ES-I3 (cell line): Measurements from ENCODE around the gene VWA1.
A peak's percentile ranks its signal among the peaks of the same experiment; 100 is the strongest.
"Not testable (repeated sequence)": the region's sequence is repeated elsewhere in the genome, so short reads cannot be mapped to it uniquely, and the experiment has no call there.

Experiments
- H3K36me3 ChIP-seq: 2 replicates; pipeline ENCODE4 v1.6.1; 2013; ENCODE audit warnings: mild to moderate bottlenecking, low read length, control low read depth, moderate library complexity; ENCODE audit not compliant: insufficient read depth
- H3K4me1 ChIP-seq: 2 replicates; pipeline ENCODE4 v1.6.1; 2013; ENCODE audit warnings: mild to moderate bottlenecking, control low read depth, low read length; ENCODE audit not compliant: insufficient read depth
- H3K9ac ChIP-seq: 2 replicates; pipeline ENCODE4 v1.6.1; 2013; ENCODE audit warnings: low read depth, mild to moderate bottlenecking, low read length, moderate library complexity
- H3K9me3 ChIP-seq: 2 replicates; pipeline ENCODE4 v1.6.1; 2013; ENCODE audit warnings: mild to moderate bottlenecking, low read length, moderate library complexity; ENCODE audit not compliant: control insufficient read depth, insufficient read depth

VWA1 gene

DNA sequence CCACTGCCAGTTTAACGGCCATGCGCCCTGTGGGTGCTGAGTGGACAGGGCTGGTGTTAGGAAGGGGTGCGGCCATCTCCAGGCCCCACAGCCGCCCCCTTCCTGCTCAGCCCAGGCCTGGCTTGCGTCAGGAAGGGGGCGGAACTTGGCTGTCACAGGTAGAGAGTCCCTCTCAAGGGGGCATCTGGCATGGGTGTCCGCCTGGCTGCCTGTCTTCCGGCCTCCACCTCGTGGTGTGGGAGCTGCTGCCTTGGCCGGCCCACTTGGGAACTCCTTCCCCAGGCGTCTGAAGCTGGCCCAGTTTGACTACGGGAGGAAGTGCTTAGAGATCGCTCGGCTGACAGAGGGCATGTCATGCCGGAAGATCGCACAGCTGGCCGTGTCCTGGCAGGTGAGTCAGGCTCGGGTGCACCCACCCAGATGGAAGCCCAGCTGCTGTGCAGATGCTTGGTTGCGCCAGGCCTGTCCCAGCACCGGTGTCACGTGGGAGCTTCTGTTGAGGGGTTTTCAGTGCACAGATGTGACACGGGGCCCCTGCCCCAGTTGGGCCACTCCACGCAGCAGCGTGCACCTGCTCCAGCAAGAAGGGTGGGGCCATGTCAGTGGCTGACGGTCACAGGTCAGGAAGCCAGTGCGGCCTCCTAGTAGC, 27.0 kb downstream of the VWA1 start:
- Histone ChIP-seq H3K9ac (no peak overlapping the region), H3K4me1 (no peaks in the 10 kb centered on the region), H3K36me3 (no peaks in the 10 kb centered on the region), H3K9me3 (no peaks in the 10 kb centered on the region)

DNA sequence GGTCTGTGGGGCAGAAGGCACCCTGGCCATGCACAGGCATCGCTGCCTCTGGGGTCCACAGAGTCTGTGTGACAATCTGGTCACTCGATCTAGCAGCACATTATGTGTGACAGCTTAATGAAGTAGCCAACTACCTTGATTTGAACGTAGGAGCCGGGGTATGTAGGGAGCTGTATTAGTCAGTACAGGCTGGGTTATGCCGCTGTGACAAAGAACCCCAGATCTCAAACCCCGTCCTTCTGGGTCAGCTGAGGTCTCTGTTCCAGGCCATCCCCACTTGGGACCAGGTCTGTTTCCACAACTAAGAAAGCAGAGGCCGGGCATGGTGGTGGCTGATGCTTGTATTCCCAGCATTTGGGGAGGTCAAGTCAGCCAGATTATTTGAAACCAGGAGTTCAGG, 27.8 kb downstream of the VWA1 start:
- H3K4me1 ChIP-seq, result no peaks in the 10 kb centered on the region
- H3K9ac ChIP-seq, result no peak overlapping the region
- H3K36me3 ChIP-seq, result no peaks in the 10 kb centered on the region
- H3K9me3 ChIP-seq, result no peaks in the 10 kb centered on the region

DNA sequence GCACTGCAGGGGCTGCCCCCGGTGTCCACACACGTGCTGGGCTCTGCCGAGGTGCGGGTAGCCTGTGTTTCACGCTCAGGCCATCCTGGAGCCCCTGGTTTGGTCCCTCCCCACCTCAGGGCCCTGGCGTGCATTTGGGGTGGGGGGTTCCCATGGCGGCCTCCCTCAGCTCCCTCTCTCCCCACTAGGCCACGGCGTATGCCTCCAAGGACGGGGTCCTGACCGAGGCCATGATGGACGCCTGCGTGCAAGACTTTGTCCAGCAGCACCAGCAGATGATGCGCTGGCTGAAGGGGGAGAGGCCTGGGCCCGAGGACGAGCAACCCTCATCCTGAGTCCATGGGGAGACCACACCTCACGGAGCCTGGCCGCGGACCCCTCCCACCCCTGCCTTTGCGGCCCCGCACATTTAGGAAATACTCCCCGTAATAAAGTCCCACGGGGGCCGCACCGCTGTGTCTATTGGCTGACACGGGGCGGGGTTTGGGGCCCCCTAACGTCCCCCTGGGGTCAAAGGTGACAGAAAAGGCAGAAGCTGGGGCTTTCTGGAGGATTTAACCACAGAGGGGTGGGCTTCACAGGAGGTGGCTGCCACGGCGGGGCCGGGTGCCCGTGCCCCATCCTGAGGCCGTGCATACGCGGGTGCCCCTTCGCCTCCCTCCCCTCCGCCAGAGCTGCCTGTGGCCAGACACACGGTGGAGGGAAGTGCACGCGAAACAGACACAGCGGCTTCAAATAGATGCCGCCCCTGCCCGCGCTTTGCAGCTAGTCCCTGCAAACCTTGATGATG, 32.9 kb downstream of the VWA1 start:
- not testable (repeated sequence) for H3K9ac ChIP-seq, H3K9me3 ChIP-seq, H3K4me1 ChIP-seq, H3K36me3 ChIP-seq

DNA sequence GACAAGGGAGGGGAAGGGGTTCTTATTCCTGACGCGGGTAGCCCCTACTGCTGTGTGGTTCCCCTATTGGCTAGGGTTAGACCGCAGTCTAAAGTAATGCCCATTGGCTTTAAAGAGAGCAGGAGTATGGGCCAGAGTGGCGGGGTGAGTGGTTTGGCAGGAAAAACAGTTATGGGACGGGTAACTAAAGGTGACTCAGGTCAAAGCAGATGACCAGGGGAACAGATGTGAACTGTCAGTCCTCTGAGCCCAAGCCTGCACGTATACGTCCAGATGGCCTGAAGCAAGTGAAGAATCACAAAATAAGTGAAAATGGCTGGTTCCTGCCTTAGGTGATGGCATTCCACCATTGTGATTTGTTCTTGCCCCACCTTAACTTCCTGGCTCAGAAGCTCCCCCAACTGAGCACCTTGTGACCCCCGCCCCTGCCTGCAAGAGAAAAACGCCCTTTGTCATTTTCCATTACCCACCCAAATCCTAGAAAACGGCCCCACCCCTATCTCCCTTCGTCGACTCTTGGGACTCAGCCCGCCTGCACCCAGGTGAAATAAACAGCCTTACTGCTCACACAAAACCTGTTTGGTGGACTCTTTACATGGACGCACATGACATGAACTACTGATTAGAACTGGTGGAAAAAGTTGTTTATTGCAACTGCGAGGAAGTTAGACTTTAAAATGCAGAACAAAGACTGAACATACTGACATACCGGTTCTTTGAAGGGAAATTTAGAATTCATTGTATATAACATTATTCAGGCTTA, 35.3 kb downstream of the VWA1 start:
- H3K4me1 ChIP-seq, result no peaks in the 10 kb centered on the region
- no peaks in the 10 kb centered on the region for H3K9me3 ChIP-seq

DNA sequence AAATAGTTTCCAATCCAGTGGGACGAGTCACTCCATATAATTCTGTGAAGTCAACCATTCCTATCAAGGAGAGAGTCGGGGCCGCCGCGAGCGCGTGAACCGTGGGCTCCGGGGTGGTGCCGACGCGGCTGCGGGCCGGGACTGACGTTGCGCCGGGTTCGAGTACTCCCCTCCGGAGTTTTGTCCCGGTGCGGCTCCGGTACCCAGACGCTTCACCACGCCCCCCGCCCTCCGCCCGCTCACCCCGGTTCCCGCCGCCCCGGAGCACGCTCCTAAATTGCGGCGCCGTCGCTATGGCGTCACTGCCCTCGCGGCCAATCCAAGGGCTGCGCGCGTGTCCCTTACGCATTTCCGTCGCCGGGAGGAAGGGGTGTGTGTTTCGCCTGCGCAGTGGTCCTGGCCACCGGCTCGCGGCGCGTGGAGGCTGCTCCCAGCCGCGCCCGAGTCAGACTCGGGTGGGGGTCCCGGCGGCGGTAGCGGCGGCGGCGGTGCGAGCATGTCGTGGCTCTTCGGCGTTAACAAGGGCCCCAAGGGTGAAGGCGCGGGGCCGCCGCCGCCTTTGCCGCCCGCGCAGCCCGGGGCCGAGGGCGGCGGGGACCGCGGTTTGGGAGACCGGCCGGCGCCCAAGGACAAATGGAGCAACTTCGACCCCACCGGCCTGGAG, 36.0 kb downstream of the VWA1 start, which contains the start of gene ATAD3B:
Gene ATAD3B, plus strand, starts transcription at position 377 of the 664 bp plus-strand sequence. Its CDS starts 120 bp downstream, at position 497.
- Histone ChIP-seq H3K36me3 (no peaks in the 10 kb centered on the region), H3K4me1 (no peaks in the 10 kb centered on the region), H3K9ac (peak within 1 kb of the TSS; percentile 85), H3K9me3 (no peaks in the 10 kb centered on the region)

More for the DNA sequence above, 35.3 kb downstream of the VWA1 start:
- Histone ChIP-seq H3K36me3 (no peaks in the 10 kb centered on the region), H3K9ac (peak overlapping the region; percentile 85)

DNA sequence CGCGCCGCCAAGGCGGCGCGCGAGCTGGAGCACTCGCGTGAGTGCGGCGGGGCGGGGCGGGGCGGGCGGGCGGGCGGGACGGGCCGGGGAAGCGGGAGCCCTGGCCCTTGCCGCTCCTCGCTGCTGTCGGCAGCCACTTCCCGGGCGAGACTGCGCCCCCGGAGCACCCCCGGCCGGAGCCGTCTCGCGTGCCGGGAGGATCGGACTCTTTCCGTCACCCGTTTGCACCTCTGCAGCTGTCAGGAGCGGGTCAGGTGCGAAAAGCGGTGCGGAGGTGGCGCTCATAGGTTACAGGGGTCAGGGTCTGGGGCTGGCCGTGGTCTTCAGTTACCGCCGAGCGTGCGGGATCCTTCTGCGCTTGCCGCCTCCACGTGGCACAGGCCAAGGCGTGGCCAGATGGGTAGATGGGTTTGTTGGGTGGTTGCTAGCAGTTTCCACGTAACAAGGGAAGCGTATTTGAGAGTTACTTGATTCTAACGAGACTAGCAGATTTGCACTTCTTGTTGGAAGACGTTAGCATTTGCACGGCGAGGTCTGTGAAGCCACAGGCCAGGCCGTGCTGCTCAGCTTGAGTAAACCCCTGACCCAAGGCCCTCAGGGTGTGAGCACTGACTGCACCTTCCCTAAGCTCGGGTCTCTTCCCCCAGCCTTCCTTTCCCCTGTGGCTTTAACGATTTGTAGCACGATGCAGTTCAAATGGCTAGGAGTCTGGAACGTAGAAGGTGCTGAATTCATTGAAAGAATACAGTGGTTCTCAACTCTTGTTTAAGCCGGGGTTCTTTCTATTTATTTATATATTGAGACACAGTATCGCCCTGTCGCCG, 36.8 kb downstream of the VWA1 start:
- H3K9ac ChIP-seq, result peak overlapping the region; percentile 52
- not testable (repeated sequence) for H3K4me1 ChIP-seq, H3K36me3 ChIP-seq, H3K9me3 ChIP-seq

DNA sequence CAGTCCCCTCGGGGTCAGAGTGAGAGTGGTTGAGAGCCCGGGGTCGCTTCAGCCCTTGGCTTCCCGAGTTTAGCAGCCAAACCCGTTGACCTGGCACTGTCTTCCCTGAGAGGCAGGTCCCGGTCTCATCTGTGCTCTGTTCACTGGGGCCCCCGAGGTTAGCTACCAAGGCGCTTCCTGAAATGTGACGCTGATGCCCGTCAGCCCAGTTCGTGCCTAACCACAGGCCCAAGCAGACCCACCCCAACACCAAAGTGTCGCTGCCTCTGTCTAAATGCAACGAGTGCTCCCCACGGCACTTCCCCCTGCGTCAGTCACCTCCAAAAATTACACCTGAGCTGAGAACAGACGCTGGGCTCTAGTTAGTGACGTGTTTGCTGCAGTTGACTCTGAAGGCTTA, 40.5 kb downstream of the VWA1 start:
- H3K36me3 ChIP-seq, result not testable (repeated sequence)

DNA sequence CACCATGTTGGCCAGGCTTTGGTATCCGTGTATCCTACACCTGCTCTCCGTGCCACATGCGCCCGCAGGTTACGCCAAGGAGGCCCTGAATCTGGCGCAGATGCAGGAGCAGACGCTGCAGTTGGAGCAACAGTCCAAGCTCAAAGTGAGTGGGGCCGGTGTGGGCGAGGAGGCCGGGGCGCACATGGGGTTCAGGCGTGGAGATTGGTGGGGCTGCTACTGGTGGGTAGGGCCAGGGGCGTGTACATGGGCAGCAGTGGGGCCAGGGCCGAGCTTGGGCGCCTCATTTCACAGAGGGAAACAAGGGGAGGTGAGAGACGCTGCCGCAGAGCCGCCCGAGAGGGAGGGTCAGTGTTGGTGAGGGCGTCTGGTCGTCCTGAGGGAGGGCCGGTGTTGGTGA, 41.7 kb downstream of the VWA1 start:
- Histone ChIP-seq H3K9me3 (no peaks in the 10 kb centered on the region), H3K9ac (no peak overlapping the region), H3K4me1 (no peaks in the 10 kb centered on the region), H3K36me3 (peaks cover 4% of the 10 kb centered on the region; the same call in 1 of the 2 replicates)

More for the DNA sequence above, 40.5 kb downstream of the VWA1 start:
- H3K9ac ChIP-seq, H3K9me3 ChIP-seq, H3K4me1 ChIP-seq: not testable (repeated sequence)

DNA sequence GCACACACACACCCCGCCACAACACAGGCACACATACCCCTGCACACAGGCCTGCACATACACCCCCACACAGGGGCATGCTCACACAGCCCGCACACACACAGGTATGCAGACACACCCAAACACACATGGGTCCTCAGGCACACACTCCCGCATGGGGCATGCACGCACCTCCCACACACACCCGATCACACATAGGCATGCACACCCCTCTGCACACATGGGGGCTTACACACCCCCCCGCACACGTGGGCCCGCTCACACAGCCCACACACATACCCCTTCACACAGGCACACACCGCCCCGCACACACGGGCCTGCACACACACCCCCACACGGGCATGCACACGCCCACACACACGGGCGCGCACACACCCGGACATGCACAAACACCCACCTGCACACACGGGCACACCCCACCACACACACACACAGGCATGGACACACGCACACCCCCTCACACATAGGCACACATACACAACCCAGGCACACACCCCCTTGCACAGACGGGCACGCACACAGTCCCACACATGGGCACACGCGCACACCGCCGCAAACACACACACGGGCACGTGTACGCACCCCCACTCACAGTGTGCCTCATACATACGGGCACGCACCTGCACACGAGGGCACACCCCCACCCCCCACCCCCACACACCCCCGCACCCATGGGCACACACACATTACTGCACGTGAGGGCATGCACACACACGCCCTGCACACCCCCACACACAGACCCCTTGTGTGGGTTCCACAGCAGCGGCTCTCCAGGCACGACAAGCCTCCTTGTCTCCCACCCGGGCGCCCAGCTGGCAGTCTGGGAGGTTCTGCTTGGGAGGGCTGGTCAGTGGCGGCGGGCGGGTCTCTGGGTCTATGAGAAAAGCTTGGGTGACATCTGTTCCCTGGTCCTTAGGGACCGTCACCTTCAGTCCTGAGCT, 44.3 kb downstream of the VWA1 start:
- Histone ChIP-seq H3K4me1 (no peaks in the 10 kb centered on the region), H3K9ac (no peak overlapping the region), H3K36me3 (peaks cover 12% of the 10 kb centered on the region), H3K9me3 (no peaks in the 10 kb centered on the region)

DNA sequence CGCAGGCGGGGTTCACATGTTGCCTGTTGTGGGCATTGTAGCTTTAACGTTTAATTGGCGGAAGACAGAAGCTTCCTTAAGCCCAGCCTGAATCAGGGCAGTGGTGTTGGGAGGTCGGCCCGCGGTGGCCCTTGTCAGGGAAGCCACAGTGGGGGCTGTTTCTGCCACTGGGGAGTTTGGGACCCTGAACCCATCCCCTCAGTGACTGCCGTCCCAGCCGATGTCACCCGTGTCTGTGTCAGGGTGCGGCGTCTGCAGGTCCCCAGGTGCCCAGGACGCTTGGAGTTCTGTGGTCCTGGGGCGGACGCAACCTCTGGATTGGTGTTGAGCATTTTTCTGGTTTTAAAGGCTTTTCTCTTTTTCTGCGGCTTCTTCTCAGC, 45.0 kb downstream of the VWA1 start:
- not testable (repeated sequence) for H3K4me1 ChIP-seq, H3K9ac ChIP-seq
- peaks cover 12% of the 10 kb centered on the region for H3K36me3 ChIP-seq

DNA sequence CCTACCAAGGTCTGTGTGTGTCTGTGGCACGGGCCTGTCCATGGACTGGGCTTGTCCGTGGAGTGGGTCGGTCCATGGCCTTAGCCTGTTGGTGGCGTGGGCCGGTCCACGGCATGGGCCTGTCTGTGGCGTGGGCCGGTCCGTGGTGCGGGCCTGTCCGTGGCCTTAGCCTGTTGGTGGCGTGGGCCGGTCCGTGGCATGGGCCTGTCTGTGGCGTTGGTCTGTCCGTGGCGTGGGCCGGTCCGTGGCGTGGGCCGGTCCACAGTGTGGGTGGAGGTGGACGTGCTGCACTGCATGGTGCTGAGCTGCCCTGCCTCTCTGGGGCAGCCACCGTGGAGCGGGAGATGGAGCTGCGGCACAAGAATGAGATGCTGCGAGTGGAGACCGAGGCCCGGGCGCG, 46.3 kb downstream of the VWA1 start:
- H3K9me3 ChIP-seq, result not testable (repeated sequence)
- H3K36me3 ChIP-seq, result peaks cover 12% of the 10 kb centered on the region

More for the DNA sequence above, 45.0 kb downstream of the VWA1 start:
- not testable (repeated sequence) for H3K9me3 ChIP-seq

DNA sequence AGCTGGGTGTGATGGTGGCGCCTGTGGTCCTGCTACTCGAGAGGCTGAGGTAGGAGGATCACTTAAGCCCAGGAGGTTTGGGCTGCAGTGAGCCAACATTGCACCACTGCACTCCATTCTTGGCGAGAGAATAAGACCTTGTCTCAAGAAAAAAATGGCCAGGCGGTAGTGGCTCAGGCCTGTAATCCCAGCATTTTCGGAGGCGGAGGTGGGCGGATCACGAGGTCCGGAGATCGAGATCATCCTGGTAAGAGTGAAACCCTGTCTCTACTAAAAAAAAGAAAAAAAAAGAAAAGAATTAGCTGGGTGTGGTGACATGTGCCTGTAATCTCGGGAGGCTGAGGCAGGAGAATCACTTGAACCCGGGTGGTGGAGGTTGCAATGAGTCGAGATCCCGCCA, 47.4 kb downstream of the VWA1 start:
- peaks cover 13% of the 10 kb centered on the region for H3K36me3 ChIP-seq
- H3K4me1 ChIP-seq, result no peaks in the 10 kb centered on the region
- no peaks in the 10 kb centered on the region for H3K9me3 ChIP-seq
- H3K9ac ChIP-seq, result no peak overlapping the region

More for the DNA sequence above, 46.3 kb downstream of the VWA1 start:
- not testable (repeated sequence) for H3K4me1 ChIP-seq, H3K9ac ChIP-seq

DNA sequence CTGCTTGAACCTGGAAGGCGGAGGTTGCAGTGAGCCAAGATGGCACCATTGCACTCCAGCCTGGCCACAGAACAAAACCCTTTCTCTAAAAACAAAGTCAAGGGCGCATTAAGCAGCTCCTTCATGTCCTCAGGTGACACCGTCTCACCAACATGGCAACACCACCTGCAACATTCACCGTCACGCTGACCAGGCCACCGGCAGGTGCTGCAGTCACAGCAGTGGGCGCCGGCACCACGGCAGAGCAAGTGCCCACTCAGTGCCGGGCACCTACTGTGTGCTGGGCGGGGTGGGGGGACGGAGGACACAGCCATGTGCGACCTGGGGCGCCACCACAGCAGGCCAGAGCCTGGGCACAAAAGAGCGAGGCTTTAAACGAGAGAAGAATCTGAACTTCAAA, 48.2 kb downstream of the VWA1 start:
- H3K9me3 ChIP-seq, result no peaks in the 10 kb centered on the region

More for the DNA sequence above, 48.2 kb downstream of the VWA1 start:
- H3K9ac ChIP-seq, result no peak overlapping the region
- peaks cover 18% of the 10 kb centered on the region for H3K36me3 ChIP-seq
- no peaks in the 10 kb centered on the region for H3K4me1 ChIP-seq
